ENCODE results near the gene JADE3.

Gene JADE3

GRCh38 chrX:47047989-47048388, 135.8 kb downstream of the JADE3 start:
- DNase-seq = no peak

- DNase-seq = no peak
Measured at GRCh38 chrX:47059142-47059874, 147.1 kb downstream of the JADE3 start.

- DNase-seq = no peak
Measured at GRCh38 chrX:47060708-47061107, 148.5 kb downstream of the JADE3 start.

- no peak for DNase-seq
Measured at GRCh38 chrX:47061238-47061919, 149.2 kb downstream of the JADE3 start.

- DNase-seq = no peak
Measured at GRCh38 chrX:47063179-47063578, 151.0 kb downstream of the JADE3 start.

GRCh38 chrX:47068214-47068613, 156.0 kb downstream of the JADE3 start:
- no peak for DNase-seq

- DNase-seq = no peak
Measured at GRCh38 chrX:47068720-47069119, 156.5 kb downstream of the JADE3 start.

GRCh38 chrX:47078129-47079043, 166.2 kb downstream of the JADE3 start, which contains the start of gene RGN:
Gene RGN, plus strand, starts transcription at chrX:47078443. Its CDS starts 2,702 bp downstream, at chrX:47081145.
- DNase-seq = no peak

GRCh38 chrX:47080215-47080914, 168.1 kb downstream of the JADE3 start:
- DNase-seq = no peak

GRCh38 chrX:47080915-47081236, 168.7 kb downstream of the JADE3 start:
- no peak for DNase-seq

GRCh38 chrX:47091149-47091775, 179.0 kb downstream of the JADE3 start:
- DNase-seq = no peak

GRCh38 chrX:47093248-47093647, 181.0 kb downstream of the JADE3 start:
- DNase-seq = no peak

- DNase-seq = no peak
Measured at GRCh38 chrX:47093860-47094259, 181.6 kb downstream of the JADE3 start.

GRCh38 chrX:47097018-47097417, 184.8 kb downstream of the JADE3 start:
- no peak for DNase-seq

- DNase-seq = no peak
Measured at GRCh38 chrX:47098338-47099094, 186.3 kb downstream of the JADE3 start.

- no peak for DNase-seq
Measured at GRCh38 chrX:47101206-47101605, 189.0 kb downstream of the JADE3 start.
